ENCODE data around the gene CRLF1. TPM values are rescaled to one million over a fixed set of nuclear protein-coding genes. Genes with fewer than 3 reads are reported as not detected.

CRLF1 gene
- total RNA-seq, 4 donors from 2014 or later, result 27.7 to 90.8 (median 40.1) TPM

DNA sequence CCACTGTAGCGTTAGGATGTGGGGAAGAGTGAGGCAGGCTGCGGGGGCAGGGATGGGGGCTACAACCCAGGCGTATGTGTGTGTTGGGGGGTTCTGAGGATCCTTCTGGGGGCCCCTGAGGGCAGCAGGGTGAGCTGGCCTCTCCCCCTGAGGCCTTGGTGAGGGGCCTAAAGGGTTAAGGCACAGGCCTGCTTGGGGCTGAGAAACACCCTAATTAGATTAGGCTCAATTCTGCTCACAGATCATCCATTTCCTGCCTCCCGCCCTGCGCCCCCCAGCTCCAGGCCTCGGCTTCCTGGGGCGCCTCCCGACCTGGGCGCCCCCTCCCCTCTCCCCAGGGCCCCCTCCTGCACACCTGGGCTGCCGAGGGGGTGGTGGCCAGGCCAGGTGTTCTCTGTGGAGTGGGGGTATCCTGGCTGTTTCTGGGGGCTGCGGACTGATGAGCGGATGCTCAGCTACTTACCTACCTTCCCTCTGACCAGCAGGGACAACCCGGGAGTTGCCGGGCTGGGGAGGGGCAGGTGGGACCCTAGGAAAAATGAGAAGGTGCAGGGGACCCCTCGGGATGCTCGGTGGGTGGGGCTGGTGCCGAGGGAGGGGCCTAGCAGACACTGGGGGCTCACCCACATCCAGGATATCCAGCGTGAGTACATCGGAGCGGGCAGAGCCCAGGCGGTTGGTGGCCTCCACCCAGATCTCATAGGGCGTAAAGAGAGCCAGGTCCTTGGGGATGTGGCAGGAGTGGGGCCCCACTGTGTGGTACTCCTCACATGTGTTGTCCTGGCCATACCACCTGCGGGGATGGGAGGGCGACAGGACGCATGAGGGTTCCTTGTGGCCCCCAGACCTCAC is 8.6 kb downstream of the CRLF1 start:
- TF ChIP-seq POLR2A (IDR thresholded peaks at IDR 0.05), result no peak
- TF ChIP-seq, protein P1, sequence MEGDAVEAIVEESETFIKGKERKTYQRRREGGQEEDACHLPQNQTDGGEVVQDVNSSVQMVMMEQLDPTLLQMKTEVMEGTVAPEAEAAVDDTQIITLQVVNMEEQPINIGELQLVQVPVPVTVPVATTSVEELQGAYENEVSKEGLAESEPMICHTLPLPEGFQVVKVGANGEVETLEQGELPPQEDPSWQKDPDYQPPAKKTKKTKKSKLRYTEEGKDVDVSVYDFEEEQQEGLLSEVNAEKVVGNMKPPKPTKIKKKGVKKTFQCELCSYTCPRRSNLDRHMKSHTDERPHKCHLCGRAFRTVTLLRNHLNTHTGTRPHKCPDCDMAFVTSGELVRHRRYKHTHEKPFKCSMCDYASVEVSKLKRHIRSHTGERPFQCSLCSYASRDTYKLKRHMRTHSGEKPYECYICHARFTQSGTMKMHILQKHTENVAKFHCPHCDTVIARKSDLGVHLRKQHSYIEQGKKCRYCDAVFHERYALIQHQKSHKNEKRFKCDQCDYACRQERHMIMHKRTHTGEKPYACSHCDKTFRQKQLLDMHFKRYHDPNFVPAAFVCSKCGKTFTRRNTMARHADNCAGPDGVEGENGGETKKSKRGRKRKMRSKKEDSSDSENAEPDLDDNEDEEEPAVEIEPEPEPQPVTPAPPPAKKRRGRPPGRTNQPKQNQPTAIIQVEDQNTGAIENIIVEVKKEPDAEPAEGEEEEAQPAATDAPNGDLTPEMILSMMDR (IDR thresholded peaks at IDR 0.05), result no peak
- H3K4me3 ChIP-seq (ENCODE audit: low read depth, poor library complexity, severe bottlenecking), result no peak overlapping the region
- WGBS, 2 donors, result 58 to 62% methylated on average over 25 of the region's 25 CpGs
- DNase-seq (ENCODE audit: low spot score in 2 of 2), result no peak
- intact Hi-C loops (cut with DNase I; ENCODE audit: low total_unique reads), result loop anchor here (10.0 kb wide), 2 partner anchors 167 to 247 kb away; no protein-coding TSS in a partner anchor

DNA sequence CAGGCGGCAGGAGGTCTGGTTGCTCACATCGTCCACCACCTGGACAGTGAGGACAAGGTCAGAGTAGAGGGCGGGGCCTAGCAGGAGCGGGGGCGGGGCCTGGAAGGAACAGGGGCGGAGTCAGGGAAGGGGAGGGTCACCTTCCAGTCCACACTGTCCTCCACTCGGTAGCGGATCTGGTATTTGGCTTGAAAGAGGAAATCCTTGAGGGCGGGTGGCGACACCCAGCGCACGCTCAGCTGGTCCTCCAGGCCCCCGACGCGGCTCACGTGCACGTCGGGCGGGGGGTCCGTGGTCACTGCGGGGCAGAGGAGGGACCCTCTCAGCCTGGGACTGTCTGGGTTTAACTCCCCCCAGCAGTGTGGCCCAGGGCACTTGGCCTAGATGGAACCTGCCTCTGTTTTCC is 9.8 kb downstream of the CRLF1 start:
- no peak for TF ChIP-seq POLR2A (IDR thresholded peaks at IDR 0.05)
- TF ChIP-seq, protein P1 (IDR thresholded peaks at IDR 0.05), result no peak
- no peak for DNase-seq (ENCODE audit: low spot score in 2 of 2)
- intact Hi-C loops (cut with DNase I; ENCODE audit: low total_unique reads), result loop anchor here (10.0 kb wide), 2 partner anchors 168 to 248 kb away; no protein-coding TSS in a partner anchor
- 50 to 53% methylated on average over 21 of the region's 21 CpGs for WGBS, 2 donors
- H3K4me3 ChIP-seq (ENCODE audit: low read depth, poor library complexity, severe bottlenecking), result no peak overlapping the region

DNA sequence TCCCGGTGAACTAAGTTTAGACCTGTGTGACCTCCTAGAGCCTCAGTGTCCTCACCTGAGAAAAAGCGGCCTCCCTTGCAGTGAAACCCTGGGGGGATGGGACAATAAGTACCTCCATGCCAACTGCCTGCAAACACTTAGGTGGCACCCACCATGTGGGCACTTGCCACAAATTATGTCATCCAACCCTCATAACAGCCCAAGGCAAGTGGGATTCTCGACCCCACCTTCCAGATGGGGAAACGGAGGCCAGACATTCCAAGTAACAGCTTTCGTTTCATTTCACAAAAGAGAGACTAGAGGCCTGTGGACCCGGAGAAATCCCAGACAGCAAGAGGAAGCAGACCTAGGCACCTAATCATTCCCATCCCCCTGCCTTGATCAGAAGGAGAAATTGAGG is 11.1 kb downstream of the CRLF1 start:
- no peak for DNase-seq (ENCODE audit: low spot score in 2 of 2)
- no peak overlapping the region for H3K4me3 ChIP-seq (ENCODE audit: low read depth, poor library complexity, severe bottlenecking)
- TF ChIP-seq, protein P1 (IDR thresholded peaks at IDR 0.05), result no peak
- no peak for TF ChIP-seq POLR2A (IDR thresholded peaks at IDR 0.05)
- intact Hi-C loops (cut with DNase I; ENCODE audit: low total_unique reads), result loop anchor here (10.0 kb wide), 2 partner anchors 169 to 249 kb away; no protein-coding TSS in a partner anchor
- WGBS, 2 donors, result 58 to 68% methylated on average over 6 of the region's 6 CpGs

DNA sequence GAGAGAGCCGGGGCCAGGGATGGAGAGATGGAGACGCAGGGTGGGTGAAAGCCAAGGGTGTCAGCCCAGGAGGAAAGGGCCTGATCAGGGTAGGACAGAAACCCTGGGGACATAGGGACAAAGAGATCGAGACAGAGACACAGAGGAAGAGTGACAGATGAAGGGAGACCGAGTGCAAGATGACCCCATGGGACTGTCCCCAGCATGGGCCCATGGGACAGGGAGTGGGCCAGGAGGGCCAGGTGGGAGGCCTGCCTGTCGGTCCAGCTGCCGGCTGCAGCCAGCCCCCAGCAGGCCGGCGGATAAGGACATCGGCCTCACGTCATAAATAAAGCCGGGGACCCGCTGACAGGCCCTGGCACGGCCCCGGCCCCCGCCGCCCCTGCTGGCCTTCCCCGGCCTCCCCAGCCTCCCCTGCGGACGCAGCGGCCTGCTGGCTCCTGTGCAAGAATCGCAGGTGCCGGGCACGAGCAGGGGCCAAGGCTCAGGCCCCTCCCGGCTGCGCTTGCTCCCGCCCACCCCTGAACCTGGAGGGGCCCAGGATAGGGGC is 11.7 kb downstream of the CRLF1 start:
- no peak overlapping the region for H3K4me3 ChIP-seq (ENCODE audit: low read depth, poor library complexity, severe bottlenecking)
- TF ChIP-seq POLR2A (IDR thresholded peaks at IDR 0.05), result no peak
- intact Hi-C loops (cut with DNase I; ENCODE audit: low total_unique reads), result loop anchor here (10.0 kb wide), 2 partner anchors 170 to 250 kb away; no protein-coding TSS in a partner anchor
- 41 to 55% methylated on average over 5 to 20 of the region's 26 CpGs for WGBS, 2 donors
- DNase-seq (ENCODE audit: low spot score in 2 of 2), result no peak

DNA sequence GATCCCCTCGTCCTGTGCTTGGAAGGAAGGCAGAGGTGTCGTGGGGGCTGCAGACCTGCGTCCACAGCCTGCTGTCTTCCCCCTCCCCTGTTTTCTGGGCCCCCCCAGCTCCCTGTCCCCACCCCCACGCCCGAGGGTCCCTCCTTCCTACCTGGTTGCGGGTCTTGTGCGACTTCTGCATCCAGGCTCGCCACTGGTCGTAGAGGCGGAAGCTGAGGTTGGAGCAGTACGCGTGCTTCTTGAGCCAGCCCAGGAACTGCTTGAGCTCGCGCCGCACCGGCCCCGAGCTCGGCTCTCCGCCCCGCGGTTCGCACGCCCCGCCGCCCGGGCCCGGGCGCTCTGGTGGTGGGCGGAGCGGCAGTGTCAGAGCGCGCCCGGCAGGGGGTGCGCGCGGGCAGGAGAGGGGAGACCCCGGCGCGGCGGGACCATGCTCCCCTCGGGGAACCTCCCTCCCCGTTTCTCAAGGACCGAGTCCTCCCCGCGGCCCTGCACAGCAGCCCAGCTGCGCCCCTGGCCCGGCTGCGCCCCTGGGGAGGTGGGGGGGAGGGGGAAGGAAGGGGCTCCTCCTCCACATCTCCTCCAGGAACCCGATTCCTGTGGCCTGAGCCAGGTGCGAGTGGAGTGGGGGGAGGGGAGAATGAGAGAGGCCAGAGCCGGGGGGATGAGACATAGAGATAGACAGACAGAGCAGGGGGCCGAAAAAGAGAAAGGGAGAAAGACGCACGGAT is 12.3 kb downstream of the CRLF1 start:
- intact Hi-C loops (cut with DNase I; ENCODE audit: low total_unique reads), result loop anchor here (10.0 kb wide), 2 partner anchors 171 to 251 kb away; no protein-coding TSS in a partner anchor
- 8 to 12% methylated on average over 15 to 45 of the region's 54 CpGs for WGBS, 2 donors
- TF ChIP-seq, protein P1 (IDR thresholded peaks at IDR 0.05), result no peak
- TF ChIP-seq POLR2A (IDR thresholded peaks at IDR 0.05), result no peak
- DNase-seq (ENCODE audit: low spot score in 2 of 2), result peak in 1 of 2 donors; percentile 95
- no peak overlapping the region for H3K4me3 ChIP-seq (ENCODE audit: low read depth, poor library complexity, severe bottlenecking)
